Choroid plexus epithelial cell (primary cell): ENCODE measurements around the gene ACTR1B.
"Not testable (repeated sequence)": the region's sequence is repeated elsewhere in the genome, so short reads cannot be mapped to it uniquely, and the experiment has no call there.

Experiments used
- DNase-seq: peaks from one replicate; pipeline ENCODE4 v3.0.0-alpha.2; 2010; ENCODE audit warnings: low read depth
- H3K4me3 ChIP-seq: 2 replicates; pipeline ENCODE4 v1.5.1; 2011; ENCODE audit warnings: low read depth, mild to moderate bottlenecking, control low read depth, low read length, moderate library complexity
- CTCF ChIP-seq: conservative IDR thresholded peaks from 2 replicates; pipeline ENCODE4 v1.5.1; 2011; ENCODE audit warnings: low read depth, mild to moderate bottlenecking, control low read depth, inconsistent platforms, low read length, moderate library complexity

The ACTR1B gene

GRCh38 chr2:97673182-97673914 is 9.5 kb upstream of the ACTR1B start:
- DNase-seq, result peak; percentile 28
- TF ChIP-seq CTCF, result no peak

GRCh38 chr2:97672606-97673140 is 8.8 kb upstream of the ACTR1B start:
- DNase-seq, result peak; percentile 40
- H3K4me3 ChIP-seq, result not testable (repeated sequence)

More at GRCh38 chr2:97673182-97673914, 9.5 kb upstream of the ACTR1B start:
- H3K4me3 ChIP-seq, result no peak overlapping the region

- no peak overlapping the region for H3K4me3 ChIP-seq
- DNase-seq, result no peak
- TF ChIP-seq CTCF, result no peak
These were observed 7.7 kb upstream of the ACTR1B start for GRCh38 chr2:97671526-97671925.

GRCh38 chr2:97670471-97670870 is 6.6 kb upstream of the ACTR1B start:
- H3K4me3 ChIP-seq, result no peak overlapping the region
- TF ChIP-seq CTCF, result no peak
- DNase-seq, result no peak

- no peak within 1 kb of the TSS for H3K4me3 ChIP-seq
- DNase-seq, result no peak
- no peak for TF ChIP-seq CTCF
These were observed 5.6 kb upstream of the ACTR1B start, which contains the start of gene C2orf92 for GRCh38 chr2:97669448-97669847. TSS of gene C2orf92 (plus strand) at chr2:97669713. CDS start at chr2:97669789, 76 bp downstream.

- no peak for TF ChIP-seq CTCF
- H3K4me3 ChIP-seq, result peak overlapping the region; percentile 75
- no peak for DNase-seq
These were observed 759 bp upstream of the ACTR1B start for GRCh38 chr2:97664636-97664970.

- no peak for TF ChIP-seq CTCF
- DNase-seq, result no peak
- peak overlapping the region; percentile 75 for H3K4me3 ChIP-seq
These were observed 250 bp downstream of the ACTR1B start for GRCh38 chr2:97663626-97663961.
